Activated CD8-positive, alpha-beta memory T cell treated with anti-CD3 and anti-CD28 coated beads for 24 hours (primary cell): ENCODE results near the gene CYP2W1.
"Not testable (repeated sequence)": the region's sequence is repeated elsewhere in the genome, so short reads cannot be mapped to it uniquely, and the experiment has no call there.

ENCODE experiments used
- DNase-seq: peaks from one replicate; pipeline ENCODE4 v3.0.0-alpha.2; 2020

Gene CYP2W1

DNA sequence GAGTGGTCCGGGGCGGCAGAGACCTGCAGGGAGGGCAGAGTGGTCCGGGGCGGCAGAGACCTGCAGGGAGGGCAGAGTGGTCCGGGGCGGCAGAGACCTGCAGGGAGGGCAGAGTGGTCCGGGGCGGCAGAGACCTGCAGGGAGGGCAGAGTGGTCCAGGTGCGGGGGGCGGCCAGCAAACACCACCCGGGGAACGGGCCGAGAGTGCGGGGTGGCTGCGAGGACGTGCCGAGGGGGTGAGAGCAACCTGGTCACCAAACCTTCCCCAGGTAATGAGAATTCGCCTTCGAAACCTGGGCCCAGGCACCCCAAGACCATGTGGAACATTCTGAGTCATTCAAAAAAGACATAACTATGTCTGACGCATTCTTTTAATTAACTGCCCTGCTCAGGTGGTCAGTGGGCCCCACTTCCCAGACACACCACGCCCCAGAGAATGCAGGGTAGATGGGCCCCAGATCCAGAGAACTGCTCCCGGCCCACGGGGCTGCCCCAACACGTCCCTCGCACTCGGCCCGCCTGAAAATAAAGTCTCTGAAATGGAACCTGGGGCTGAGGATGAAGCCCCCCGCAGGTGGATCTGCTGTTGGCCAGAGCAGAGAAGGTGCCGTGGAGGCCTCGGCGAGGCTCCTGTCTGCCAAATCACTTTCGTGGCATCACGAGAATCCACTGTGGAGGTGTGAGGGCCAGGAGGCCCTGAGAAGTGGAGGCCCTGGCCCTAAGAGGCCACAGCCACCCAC, 48.9 kb downstream of the CYP2W1 start:
- no peak for DNase-seq

DNA sequence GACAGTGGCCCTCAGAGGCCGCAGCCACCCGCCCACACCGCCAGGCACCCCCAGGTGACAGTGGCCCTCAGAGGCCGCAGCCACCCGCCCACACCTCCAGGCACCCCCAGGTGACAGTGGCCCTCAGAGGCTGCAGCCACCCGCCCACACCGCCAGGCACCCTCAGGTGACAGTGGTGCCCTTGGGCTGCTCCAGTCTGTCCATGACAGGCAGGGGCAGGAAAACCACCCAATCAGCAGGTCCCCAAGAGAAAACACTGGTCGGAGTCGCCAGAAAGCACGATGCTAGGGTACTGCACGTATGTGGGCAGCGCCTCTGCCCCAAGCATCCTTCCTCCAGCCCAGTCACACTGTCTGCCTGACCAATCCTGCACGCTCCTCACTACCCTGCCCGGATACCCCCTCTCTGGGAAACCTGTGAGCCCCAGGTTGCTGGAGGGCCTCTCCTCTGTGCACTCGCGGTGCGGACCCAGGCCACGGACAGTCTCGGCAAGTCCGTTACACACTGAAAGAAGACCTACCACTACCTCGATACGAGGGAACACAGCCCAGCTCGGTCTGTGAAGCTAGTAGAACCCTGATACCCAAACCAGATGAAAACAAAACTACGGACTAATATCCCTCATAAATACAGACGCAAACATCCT, 49.7 kb downstream of the CYP2W1 start:
- DNase-seq, result no peak

DNA sequence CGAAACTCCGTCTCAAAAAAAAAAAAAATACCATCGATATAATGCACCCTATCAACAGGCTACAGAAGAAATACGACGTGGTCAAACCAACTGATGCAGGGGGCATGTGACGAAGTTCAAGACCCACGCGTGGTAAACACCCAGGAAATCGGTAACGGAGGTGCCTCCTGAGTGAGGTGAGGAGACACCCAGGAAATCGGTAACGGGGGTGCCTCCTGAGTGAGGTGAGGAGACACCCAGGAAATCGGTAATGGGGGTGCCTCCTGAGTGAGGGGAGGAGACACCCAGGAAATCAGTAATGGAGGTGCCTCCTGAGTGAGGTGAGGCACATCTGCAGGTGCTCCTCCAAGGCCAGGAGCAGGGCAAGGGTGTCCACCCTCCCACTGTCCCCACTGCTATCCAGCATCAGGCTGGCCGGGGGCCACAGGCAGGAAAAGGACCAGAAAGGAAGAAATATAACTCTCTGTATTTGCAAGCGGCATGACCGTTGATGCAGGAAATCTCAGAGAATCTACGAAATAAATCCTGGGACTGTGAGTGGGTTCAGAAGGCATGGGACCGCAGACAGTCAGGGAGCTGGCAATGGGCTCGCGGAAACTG, 50.7 kb downstream of the CYP2W1 start:
- DNase-seq, result no peak

DNA sequence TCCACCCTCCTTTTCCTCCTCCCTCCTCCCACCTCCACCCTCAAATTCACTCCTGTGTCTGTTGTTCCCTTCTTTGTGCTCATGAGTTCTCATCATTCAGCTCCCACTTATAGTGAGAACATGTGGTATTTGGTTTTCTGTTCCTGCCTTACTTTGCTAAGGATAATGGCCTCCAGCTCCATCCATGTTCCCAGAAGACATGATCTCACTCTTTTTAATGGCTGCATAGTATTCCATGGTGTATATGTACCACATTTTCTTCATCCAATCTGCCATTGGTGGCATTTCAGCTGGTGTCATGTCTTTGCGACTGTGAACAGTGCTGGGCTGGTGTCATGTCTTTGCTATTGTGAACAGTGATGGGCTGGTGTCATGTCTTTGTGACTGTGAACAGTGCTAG, 51.8 kb downstream of the CYP2W1 start:
- DNase-seq, result not testable (repeated sequence)

DNA sequence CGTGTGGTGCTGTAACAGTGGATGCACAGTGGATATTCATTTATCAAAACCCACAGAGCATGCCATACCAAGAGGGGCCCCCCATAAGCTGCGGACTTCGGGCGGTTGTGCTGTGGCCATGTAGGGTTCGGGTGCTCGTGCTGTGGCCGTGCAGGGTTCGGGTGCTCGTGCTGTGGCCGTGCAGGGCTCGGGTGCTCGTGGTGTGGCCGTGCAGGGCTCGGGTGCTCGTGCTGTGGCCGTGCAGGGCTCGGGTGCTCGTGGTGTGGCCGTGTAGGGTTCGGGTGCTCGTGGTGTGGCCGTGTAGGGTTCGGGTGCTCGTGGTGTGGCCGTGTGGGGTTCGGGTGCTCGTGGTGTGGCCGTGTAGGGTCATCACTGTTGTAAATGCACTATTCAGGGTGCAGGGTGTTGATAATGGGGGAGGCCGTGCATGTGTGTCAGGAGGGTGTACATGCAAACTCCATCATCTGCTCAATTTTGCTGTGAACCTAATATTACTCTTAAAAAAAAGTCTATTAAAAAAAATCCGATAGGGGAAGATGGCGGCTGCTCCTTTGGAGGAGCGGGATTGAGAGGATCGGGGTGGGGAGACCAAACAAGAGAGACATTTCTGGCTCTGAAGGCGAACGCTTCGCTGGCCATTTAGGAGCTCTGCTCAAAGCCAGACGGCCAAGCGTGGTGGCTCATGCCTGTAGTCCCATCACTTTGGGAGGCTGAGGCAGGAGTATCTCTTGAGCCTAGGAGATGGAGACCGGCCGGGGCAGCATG, 53.4 kb downstream of the CYP2W1 start:
- DNase-seq, result not testable (repeated sequence)
